Heart left ventricle (tissue), 16 donors: Measurements from ENCODE around the gene MOK. TPM values are rescaled to one million over a fixed set of nuclear protein-coding genes. Genes with fewer than 3 reads are reported as not detected.
A peak's percentile ranks its signal among the peaks of the same experiment; 100 is the strongest.

ENCODE experiments used
- ATAC-seq, 4 donors: fragments of 200-7000 bp; cut with Tn5 transposase; one replicate each; pipeline ENCODE4 v1.9.1; 2020 to 2022; ENCODE audit warnings: moderate library complexity in 4 of 4, mild to moderate bottlenecking in 3 of 4, moderate number of reproducible peaks in 1 of 4
- DNase-seq, 5 donors: peaks; one replicate each; pipeline ENCODE4 v3.0.0-alpha.2; 2020
- H3K27ac ChIP-seq, 12 donors: fragments of 200-600 bp; sonication (generic) in 4 of 12; one replicate each; pipeline versions ENCODE4 v1.5.0 to v1.8.0; 2016 to 2022; ENCODE audit warnings: mild to moderate bottlenecking in 2 of 12
- H3K27me3 ChIP-seq, 9 donors: fragments of 200-600 bp; sonication (generic) in 2 of 9; one replicate each; pipeline versions ENCODE4 v1.5.1 to v1.8.0; 2016 to 2022; ENCODE audit warnings: mild to moderate bottlenecking in 3 of 9
- H3K36me3 ChIP-seq, 9 donors: fragments of 200-600 bp; sonication (generic) in 2 of 9; one replicate each; pipeline versions ENCODE4 v1.5.0 to v1.8.0; 2018 to 2022; ENCODE audit warnings: mild to moderate bottlenecking in 2 of 9
- H3K4me1 ChIP-seq, 12 donors: fragments of 200-600 bp; sonication (generic) in 4 of 12; one replicate each; pipeline versions ENCODE4 v1.5.0 to v1.8.0; 2016 to 2022; ENCODE audit warnings: mild to moderate bottlenecking in 3 of 12
- H3K4me3 ChIP-seq, 12 donors: fragments of 200-600 bp; sonication (generic) in 4 of 12; one replicate each; pipeline versions ENCODE4 v1.5.0 to v1.8.0; 2017 to 2022; ENCODE audit warnings: mild to moderate bottlenecking in 9 of 12, moderate library complexity in 4 of 12
- H3K9me3 ChIP-seq, 12 donors: fragments of 200-600 bp; sonication (generic) in 4 of 12; one replicate each; pipeline versions ENCODE4 v1.5.0 to v1.8.0; 2016 to 2022; ENCODE audit warnings: mild to moderate bottlenecking in 1 of 12
- POLR2A ChIP-seq, 2 donors: fragments of 450-650 bp; IDR thresholded peaks; one replicate each; pipeline ENCODE4 v1.6.1; 2017; ENCODE audit warnings: antibody characterized with exemption in 2 of 2, mild to moderate bottlenecking in 2 of 2, moderate library complexity in 2 of 2
- WGBS, 4 donors: extraction: QIAGEN DNeasy Blood & Tissue Kit in 2 of 4; methylation state at CpG; one replicate each; pipeline versions ENCODE4 v1.1.5 to v1.1.7; 2013 to 2018; 5-methylcytosine and 5-hydroxymethylcytosine counted together
- intact Hi-C, 10 donors: fragments of 100-400 bp; cut with DNase I; formaldehyde crosslinking; loops; one replicate each; pipeline versions ENCODE4 v1.11.1 to v1.14.2; 2022
- polyA plus RNA-seq, 2 donors: library from polyadenylated mRNA; stranded (reverse); fragments of 200-250 nt; gene quantifications; one replicate each; pipeline ENCODE4 v1.2.3, GENCODE V29; 2013
- total RNA-seq, 9 donors: library from RNA; depleted of rRNA in 2 of 9; stranded (reverse); fragments of >200 nt in 2 of 9; fragmentation: NEBNext Ultra II Directional in 3 of 9; extraction: Animal tissue kit (Norgen Biotek cat#: 25700) in 3 of 9; gene quantifications; one replicate each; pipeline versions ENCODE4 v1.1.0 to v1.2.4, GENCODE V29; 2016 to 2023
- TF ChIP-seq, protein P1 (sequence below), 12 donors: fragments of 200-600 bp; sonication (generic) in 4 of 12; IDR thresholded peaks; one replicate each; pipeline versions ENCODE4 v1.5.0 to v1.8.0; 2018 to 2022; ENCODE audit warnings: antibody characterized with exemption in 12 of 12, mild to moderate bottlenecking in 5 of 12
- donor health status: ischemic (EF 13 %, LVEDD 7.1; RV severe dilation, severe dysfunction).
- donor health status: healthy with polysubstance abuse.
- donor health status: DM: no; HTN: yes; CAD: no.
- donor health status: DM: no; HTN: no; CAD: no.
- donor health status: ischemic (EF 25% LVEDD 6.9; RV normal size, moderate dysfunction).
- donor health status: ischemic (EF 25% LVEDD 5.7; RV mildly dilated, moderate dysfunction).
- donor health status: healthy.
- donor health status: DM: yes; HTN: yes; CAD: no.
- donor health status: ischemic (EF 35%, LVEDD 5.7; RV mildly dilated, moderate dysfunction).
- donor health status: nonischemic (EF 11% LVEDD 7.7; RV severe dilation, severe dysfunction).
- donor health status: DM: yes; HTN: yes; CAD: no.
- donor health status: PGD.
- donor health status: ischemic (EF 29% LVEDD 5.4; RV normal size, mild dysfunction).
- donor health status: nonischemic (EF 23%, LVEDD 6.1; RV moderate dilation, normal function).

The MOK gene
- total and polyA plus RNA-seq, 11 donors: 8.7 to 18.1 (median 12.7) TPM

DNA sequence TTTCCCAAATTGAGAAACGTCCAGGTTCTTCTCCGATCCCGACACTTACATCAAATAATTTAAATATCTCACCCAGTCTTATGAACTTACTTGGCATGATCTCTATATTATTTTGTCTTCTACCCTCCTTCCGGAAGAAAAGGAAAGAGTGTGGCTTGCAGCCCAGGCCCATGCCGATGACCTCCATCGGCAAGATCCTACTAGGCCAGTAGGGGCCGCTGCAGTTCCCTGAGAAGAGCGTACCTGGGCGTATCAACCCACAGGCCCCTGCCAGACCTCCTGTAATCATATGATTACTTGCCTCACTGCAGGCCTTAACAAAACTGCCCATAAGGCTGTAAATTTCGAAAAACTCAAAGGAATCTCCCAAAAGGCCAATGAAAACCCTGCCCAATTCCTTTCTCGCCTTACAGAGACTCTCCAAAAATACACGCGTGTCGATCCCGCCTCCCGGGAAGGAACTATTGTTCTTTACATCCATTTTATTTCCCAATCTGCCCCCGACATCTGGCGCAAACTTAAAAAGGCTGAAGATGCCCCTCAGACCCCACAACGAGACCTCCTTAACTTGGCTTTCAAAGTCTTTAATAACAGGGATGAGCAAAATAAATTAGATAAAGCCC, 69.6 kb downstream of the MOK start:
- Histone ChIP-seq H3K4me1 (peaks cover 0 to 9% (median 2%) of the 10 kb centered on the region in 12 donors), H3K9me3 (no peaks in the 10 kb centered on the region), H3K4me3 (peak overlapping the region in 10 of 12 donors; percentile 25 to 58 (median 45)), H3K36me3 (peaks cover 0 to 31% (median 12%) of the 10 kb centered on the region in 9 donors), H3K27me3 (no peaks in the 10 kb centered on the region), H3K27ac (peak overlapping the region in 5 of 12 donors; percentile 12 to 46 (median 17))
- peak; percentile 82 to 90 (median 85) for DNase-seq
- 29 to 39% (median 37%) methylated on average over 19 of the region's 19 CpGs for WGBS, 4 donors
- TF ChIP-seq, protein P1, sequence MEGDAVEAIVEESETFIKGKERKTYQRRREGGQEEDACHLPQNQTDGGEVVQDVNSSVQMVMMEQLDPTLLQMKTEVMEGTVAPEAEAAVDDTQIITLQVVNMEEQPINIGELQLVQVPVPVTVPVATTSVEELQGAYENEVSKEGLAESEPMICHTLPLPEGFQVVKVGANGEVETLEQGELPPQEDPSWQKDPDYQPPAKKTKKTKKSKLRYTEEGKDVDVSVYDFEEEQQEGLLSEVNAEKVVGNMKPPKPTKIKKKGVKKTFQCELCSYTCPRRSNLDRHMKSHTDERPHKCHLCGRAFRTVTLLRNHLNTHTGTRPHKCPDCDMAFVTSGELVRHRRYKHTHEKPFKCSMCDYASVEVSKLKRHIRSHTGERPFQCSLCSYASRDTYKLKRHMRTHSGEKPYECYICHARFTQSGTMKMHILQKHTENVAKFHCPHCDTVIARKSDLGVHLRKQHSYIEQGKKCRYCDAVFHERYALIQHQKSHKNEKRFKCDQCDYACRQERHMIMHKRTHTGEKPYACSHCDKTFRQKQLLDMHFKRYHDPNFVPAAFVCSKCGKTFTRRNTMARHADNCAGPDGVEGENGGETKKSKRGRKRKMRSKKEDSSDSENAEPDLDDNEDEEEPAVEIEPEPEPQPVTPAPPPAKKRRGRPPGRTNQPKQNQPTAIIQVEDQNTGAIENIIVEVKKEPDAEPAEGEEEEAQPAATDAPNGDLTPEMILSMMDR (IDR thresholded peaks at IDR 0.05): peak; percentile 81 to 91 (median 88)
- TF ChIP-seq POLR2A (IDR thresholded peaks at IDR 0.05): no peak
- ATAC-seq: peak; percentile 88 to 96 (median 94)
- intact Hi-C loops: loop anchor here in 9 of 10 donors (1.0 to 10.0 kb wide), 4 partner anchors 77 to 289 kb away; no protein-coding TSS in a partner anchor

- DNase-seq: no peak
- Histone ChIP-seq H3K36me3 (peaks cover 0 to 36% (median 12%) of the 10 kb centered on the region in 9 donors), H3K27me3 (no peaks in the 10 kb centered on the region), H3K27ac (peak overlapping the region in 7 of 12 donors; percentile 2 to 46 (median 16)), H3K4me1 (peaks cover 0 to 9% (median 2%) of the 10 kb centered on the region in 12 donors), H3K4me3 (peak overlapping the region in 10 of 12 donors; percentile 25 to 58 (median 45)), H3K9me3 (no peaks in the 10 kb centered on the region)
- intact Hi-C loops: loop anchor here in 9 of 10 donors (1.0 to 10.0 kb wide), 4 partner anchors 78 to 290 kb away; no protein-coding TSS in a partner anchor
- peak in 3 of 4 donors; percentile 27 to 38 (median 30) for ATAC-seq
- WGBS, 4 donors: 44 to 57% (median 51%) methylated on average over 34 of the region's 34 CpGs
- TF ChIP-seq, protein P1 (IDR thresholded peaks at IDR 0.05): no peak
- TF ChIP-seq POLR2A (IDR thresholded peaks at IDR 0.05): no peak
Observed at GRCh38 chr14:102234331-102235264, 70.4 kb downstream of the MOK start.

GRCh38 chr14:102233081-102233480, 71.9 kb downstream of the MOK start:
- H3K36me3 ChIP-seq: peaks cover 0 to 46% (median 16%) of the 10 kb centered on the region in 9 donors
- intact Hi-C loops: loop anchor here in 1 of 10 donors (10.0 kb wide), 1 partner anchor 292 kb away; no protein-coding TSS in a partner anchor
- DNase-seq (no peak), ATAC-seq (no peak)
- TF ChIP-seq, protein P1 (IDR thresholded peaks at IDR 0.05): no peak
- no peak for TF ChIP-seq POLR2A (IDR thresholded peaks at IDR 0.05)
- H3K4me1 ChIP-seq: peaks cover 0 to 9% (median 2%) of the 10 kb centered on the region in 12 donors
- no peaks in the 10 kb centered on the region for H3K27me3 ChIP-seq
- no peaks in the 10 kb centered on the region for H3K9me3 ChIP-seq
- WGBS, 4 donors: 89 to 96% (median 92%) methylated on average over 6 of the region's 6 CpGs
- H3K27ac ChIP-seq: no peak overlapping the region
- H3K4me3 ChIP-seq: no peak overlapping the region

DNA sequence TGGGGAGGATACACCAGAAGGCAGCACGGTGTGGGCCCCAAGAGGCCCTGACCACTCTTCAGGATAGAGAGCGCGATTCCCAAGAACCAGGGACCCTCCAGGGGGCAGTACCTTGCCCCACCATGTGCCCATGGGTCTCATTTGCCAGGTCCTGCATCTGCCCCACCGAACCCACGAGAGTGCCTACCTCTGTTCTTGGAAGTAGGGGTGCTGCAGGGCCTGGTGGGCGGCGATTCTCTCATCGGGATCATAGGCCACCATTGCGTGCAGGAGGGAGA, 72.7 kb downstream of the MOK start:
- ATAC-seq (no peak), DNase-seq (no peak)
- intact Hi-C loops: loop anchor here in 1 of 10 donors (10.0 kb wide), 1 partner anchor 293 kb away; no protein-coding TSS in a partner anchor
- Histone ChIP-seq H3K36me3 (peaks cover 0 to 46% (median 16%) of the 10 kb centered on the region in 9 donors), H3K9me3 (no peaks in the 10 kb centered on the region), H3K4me3 (no peak overlapping the region), H3K4me1 (peaks cover 0 to 9% (median 5%) of the 10 kb centered on the region in 12 donors), H3K27ac (no peak overlapping the region), H3K27me3 (no peaks in the 10 kb centered on the region)
- TF ChIP-seq, protein P1 (IDR thresholded peaks at IDR 0.05): no peak
- TF ChIP-seq POLR2A (IDR thresholded peaks at IDR 0.05): no peak
- WGBS, 4 donors: 88 to 93% (median 91%) methylated on average over 8 to 9 of the region's 9 CpGs
